Measurements from ENCODE around the gene ASIC2.

GRCh38 chr17:33099906-33100305 lies 193.2 kb downstream of the ASIC2 start:
- TF ChIP-seq EZH2 (IDR thresholded peaks at IDR 0.05; ENCODE audit: borderline replicate concordance, insufficient read depth, low read depth, low read length, poor library complexity, severe bottlenecking) (no peak), CTCF (IDR thresholded peaks at IDR 0.05) (no peak)
